Tibial artery (tissue), 4 donors: Measurements from ENCODE around the gene RLN1.

Experiments
- DNase-seq, 2 donors: peaks; one replicate each; pipeline ENCODE4 v3.0.0-alpha.2; 2019
- H3K27ac ChIP-seq, 2 donors: fragments of 200-600 bp; sonication (generic) in 1 of 2; 1 replicate in 1 of 2; 2 replicates in 1 of 2; pipeline ENCODE4 v1.5.1; 2018 to 2019; ENCODE audit warnings: mild to moderate bottlenecking in 1 of 2
- H3K27me3 ChIP-seq, 2 donors: fragments of 200-600 bp; sonication (generic) in 1 of 2; one replicate each; pipeline versions ENCODE4 v1.5.1 to v1.6.0; 2016 to 2019
- H3K36me3 ChIP-seq, 3 donors: fragments of 200-600 bp; sonication (generic) in 2 of 3; one replicate each; pipeline ENCODE4 v1.5.1; 2016 to 2019; ENCODE audit warnings: mild to moderate bottlenecking in 2 of 3
- H3K4me1 ChIP-seq, 4 donors: fragments of 200-600 bp; sonication (generic) in 2 of 4; 1 replicate in 3 of 4; 2 replicates in 1 of 4; pipeline ENCODE4 v1.5.1; 2016 to 2019
- H3K4me3 ChIP-seq, 2 donors: fragments of 200-600 bp; sonication (generic) in 1 of 2; 1 replicate in 1 of 2; 2 replicates in 1 of 2; pipeline ENCODE4 v1.5.1; 2018 to 2019; ENCODE audit warnings: mild to moderate bottlenecking in 2 of 2
- H3K9me3 ChIP-seq, 3 donors: fragments of 200-600 bp; sonication (generic) in 1 of 3; one replicate each; pipeline ENCODE4 v1.5.1; 2016 to 2019
- CTCF ChIP-seq, 2 experiments: fragments of 200-600 bp in 1 of 2; fragments of 450-650 bp in 1 of 2; IDR thresholded peaks; one replicate each; pipeline ENCODE4 v1.5.1; 2017 to 2019; ENCODE audit warnings: antibody characterized with exemption in 2 of 2, mild to moderate bottlenecking in 1 of 2, moderate library complexity in 1 of 2
- intact Hi-C: fragments of 100-400 bp; cut with DNase I; formaldehyde crosslinking; loops from one replicate; pipeline ENCODE4 v1.15.0; 2023; ENCODE audit warnings: low total_unique reads

RLN1 gene

GRCh38 chr9:5357431-5358105 lies 17.9 kb upstream of the RLN1 start:
- no peak for TF ChIP-seq CTCF (IDR thresholded peaks at IDR 0.05)
- intact Hi-C loops, result no loop called here
- DNase-seq, result no peak
- no peaks in the 10 kb centered on the region for H3K27me3 ChIP-seq
- no peak overlapping the region for H3K27ac ChIP-seq
- peaks cover 0 to 5% (median 5%) of the 10 kb centered on the region in 3 donors for H3K36me3 ChIP-seq
- H3K9me3 ChIP-seq, result no peaks in the 10 kb centered on the region
- peaks cover 0 to 11% (median under 1%) of the 10 kb centered on the region in 4 donors for H3K4me1 ChIP-seq
- H3K4me3 ChIP-seq, result no peak overlapping the region

GRCh38 chr9:5355817-5356216 lies 16.1 kb upstream of the RLN1 start:
- intact Hi-C loops, result no loop called here
- Histone ChIP-seq H3K4me3 (no peak overlapping the region), H3K27ac (no peak overlapping the region), H3K9me3 (no peaks in the 10 kb centered on the region), H3K36me3 (peaks cover 0 to 5% (median 5%) of the 10 kb centered on the region in 3 donors), H3K4me1 (no peaks in the 10 kb centered on the region), H3K27me3 (no peaks in the 10 kb centered on the region)
- DNase-seq, result no peak
- no peak for TF ChIP-seq CTCF (IDR thresholded peaks at IDR 0.05)

- intact Hi-C loops, result no loop called here
- H3K27ac ChIP-seq, result no peak overlapping the region
- no peaks in the 10 kb centered on the region for H3K4me1 ChIP-seq
- no peak overlapping the region for H3K4me3 ChIP-seq
- H3K27me3 ChIP-seq, result no peaks in the 10 kb centered on the region
- peaks cover 0 to 5% (median 4%) of the 10 kb centered on the region in 3 donors for H3K36me3 ChIP-seq
- TF ChIP-seq CTCF (IDR thresholded peaks at IDR 0.05), result no peak
- H3K9me3 ChIP-seq, result no peaks in the 10 kb centered on the region
- no peak for DNase-seq
Measured at GRCh38 chr9:5355226-5355625, 15.6 kb upstream of the RLN1 start.

- no peak overlapping the region for H3K4me3 ChIP-seq
- H3K27ac ChIP-seq, result no peak overlapping the region
- no peaks in the 10 kb centered on the region for H3K4me1 ChIP-seq
- TF ChIP-seq CTCF (IDR thresholded peaks at IDR 0.05), result no peak
- no peaks in the 10 kb centered on the region for H3K27me3 ChIP-seq
- H3K36me3 ChIP-seq, result peaks cover 0 to 5% (median 0%) of the 10 kb centered on the region in 3 donors
- peaks cover 0 to 6% (median 0%) of the 10 kb centered on the region in 3 donors for H3K9me3 ChIP-seq
- no peak for DNase-seq
- intact Hi-C loops, result no loop called here
Measured at GRCh38 chr9:5354184-5354583, 14.5 kb upstream of the RLN1 start.

- TF ChIP-seq CTCF (IDR thresholded peaks at IDR 0.05), result no peak
Measured at GRCh38 chr9:5352637-5353248, 13.1 kb upstream of the RLN1 start.

More at GRCh38 chr9:5352637-5353248, 13.1 kb upstream of the RLN1 start:
- H3K4me3 ChIP-seq, result no peak overlapping the region
- peaks cover 0 to 6% (median 0%) of the 10 kb centered on the region in 3 donors for H3K9me3 ChIP-seq
- no peaks in the 10 kb centered on the region for H3K27me3 ChIP-seq
- H3K4me1 ChIP-seq, result no peaks in the 10 kb centered on the region
- H3K36me3 ChIP-seq, result peaks cover 0 to 5% (median 0%) of the 10 kb centered on the region in 3 donors
- no peak overlapping the region for H3K27ac ChIP-seq
- no peak for DNase-seq
- intact Hi-C loops, result no loop called here
